GM18951 (cell line): ENCODE data around the gene ARHGEF16.

Experiments used
- POLR2A ChIP-seq: IDR thresholded peaks from 4 replicates; pipeline ENCODE4 v1.6.1; 2011; ENCODE audit warnings: mild to moderate bottlenecking; ENCODE audit not compliant: insufficient read length, insufficient read depth; ENCODE audit errors: extremely low read depth
- in situ Hi-C: fragments of 300-500 bp; cut with MboI; formaldehyde crosslinking; loops from one replicate; pipeline ENCODE4 v1.12.0; 2022; ENCODE audit warnings: low sequenced_read_pairs, mixed read lengths, inconsistent platforms; ENCODE audit not compliant: unreplicated experiment

Gene ARHGEF16

GRCh38 chr1:3417082-3417739, 37.3 kb upstream of the ARHGEF16 start:
- TF ChIP-seq POLR2A: no peak
- in situ Hi-C loops: no loop called here

- in situ Hi-C loops: no loop called here
Observed at GRCh38 chr1:3417934-3418333, 36.5 kb upstream of the ARHGEF16 start.

GRCh38 chr1:3418600-3418999, 35.9 kb upstream of the ARHGEF16 start:
- in situ Hi-C loops: no loop called here
- TF ChIP-seq POLR2A: no peak

More at GRCh38 chr1:3417934-3418333, 36.5 kb upstream of the ARHGEF16 start:
- no peak for TF ChIP-seq POLR2A

GRCh38 chr1:3419415-3420204, 34.9 kb upstream of the ARHGEF16 start:
- in situ Hi-C loops: no loop called here
- TF ChIP-seq POLR2A: no peak

GRCh38 chr1:3420218-3420951, 34.1 kb upstream of the ARHGEF16 start:
- no peak for TF ChIP-seq POLR2A
- in situ Hi-C loops: no loop called here

- TF ChIP-seq POLR2A: no peak
- in situ Hi-C loops: no loop called here
Observed at GRCh38 chr1:3422638-3423037, 31.8 kb upstream of the ARHGEF16 start.

GRCh38 chr1:3423245-3423829, 31.1 kb upstream of the ARHGEF16 start:
- no peak for TF ChIP-seq POLR2A
- in situ Hi-C loops: no loop called here

- in situ Hi-C loops: no loop called here
Observed at GRCh38 chr1:3423896-3424611, 30.4 kb upstream of the ARHGEF16 start.

GRCh38 chr1:3425486-3426215, 28.8 kb upstream of the ARHGEF16 start:
- TF ChIP-seq POLR2A: no peak
- in situ Hi-C loops: loop anchor here (25.0 kb wide), 1 partner anchor 1013 kb away; the partner anchor contains the start of gene PEX10

More at GRCh38 chr1:3423896-3424611, 30.4 kb upstream of the ARHGEF16 start:
- no peak for TF ChIP-seq POLR2A

GRCh38 chr1:3426956-3427535, 27.4 kb upstream of the ARHGEF16 start:
- TF ChIP-seq POLR2A: no peak
- in situ Hi-C loops: loop anchor here (25.0 kb wide), 1 partner anchor 1015 kb away; the partner anchor contains the start of gene PEX10
